Activated T-helper 17 cell treated with anti-CD3 and anti-CD28 coated beads, Interleukin-2, amount 50 U/mL, for 72 hours (primary cell): ENCODE data around the gene PRKCB. TPM values are rescaled to one million over a fixed set of nuclear protein-coding genes. Genes with fewer than 3 reads are reported as not detected.
"Not testable (repeated sequence)": the region's sequence is repeated elsewhere in the genome, so short reads cannot be mapped to it uniquely, and the experiment has no call there.

ENCODE experiments used
- ATAC-seq: fragments of 150-1000 bp; cut with Tn5 transposase; replicated peaks from 2 replicates; pipeline ENCODE4 v1.10.0; 2021; ENCODE audit warnings: mild to moderate bottlenecking, moderate library complexity
- H3K27ac Mint-ChIP-seq: one replicate; pipeline ENCODE4 v1.8.0; 2022; ENCODE audit warnings: mixed read lengths
- H3K27me3 Mint-ChIP-seq: one replicate; pipeline ENCODE4 v1.8.0; 2022; ENCODE audit warnings: mixed read lengths
- H3K36me3 Mint-ChIP-seq: one replicate; pipeline ENCODE4 v1.8.0; 2022; ENCODE audit warnings: low read depth, mild to moderate bottlenecking, mixed read lengths
- H3K4me1 Mint-ChIP-seq: one replicate; pipeline ENCODE4 v1.8.0; 2022; ENCODE audit warnings: mixed read lengths
- H3K4me3 Mint-ChIP-seq: one replicate; pipeline ENCODE4 v1.8.0; 2022; ENCODE audit warnings: mild to moderate bottlenecking, mixed read lengths
- H3K9me3 Mint-ChIP-seq: one replicate; pipeline ENCODE4 v1.8.0; 2022; ENCODE audit warnings: mixed read lengths
- total RNA-seq, 2 donors: library from RNA; stranded (reverse); gene quantifications; one replicate each; pipeline ENCODE4 v1.2.3, GENCODE V29; 2022

The PRKCB gene
- total RNA-seq, 2 donors from 2014 or later: 76.0 to 87.7 TPM

DNA sequence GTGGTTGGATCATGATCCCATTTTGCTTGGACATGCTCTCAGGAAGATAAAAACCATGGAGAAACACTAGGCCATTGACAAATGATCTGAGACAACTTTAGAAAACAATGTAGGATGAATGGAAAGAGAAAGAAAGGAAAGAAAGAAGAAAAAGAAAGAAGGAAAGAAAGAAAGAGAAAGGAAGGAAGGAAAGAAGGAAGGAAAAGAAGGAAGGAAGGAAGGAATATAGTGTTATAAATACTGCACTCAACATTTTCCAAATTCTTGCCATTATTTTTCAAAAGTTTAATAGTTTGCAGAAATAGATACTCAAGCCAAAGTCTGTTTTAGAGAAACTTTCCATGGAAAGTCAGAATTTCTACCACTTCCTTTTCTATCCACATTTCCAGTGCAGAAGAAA, 381.2 kb downstream of the PRKCB start:
- Mint-ChIP-seq H3K4me1 (no peaks in the 10 kb centered on the region), H3K9me3 (no peaks in the 10 kb centered on the region), H3K27ac (peak overlapping the region; percentile 13), H3K4me3 (no peak overlapping the region), H3K36me3 (peaks cover 84% of the 10 kb centered on the region), H3K27me3 (no peaks in the 10 kb centered on the region)
- ATAC-seq: no peak

DNA sequence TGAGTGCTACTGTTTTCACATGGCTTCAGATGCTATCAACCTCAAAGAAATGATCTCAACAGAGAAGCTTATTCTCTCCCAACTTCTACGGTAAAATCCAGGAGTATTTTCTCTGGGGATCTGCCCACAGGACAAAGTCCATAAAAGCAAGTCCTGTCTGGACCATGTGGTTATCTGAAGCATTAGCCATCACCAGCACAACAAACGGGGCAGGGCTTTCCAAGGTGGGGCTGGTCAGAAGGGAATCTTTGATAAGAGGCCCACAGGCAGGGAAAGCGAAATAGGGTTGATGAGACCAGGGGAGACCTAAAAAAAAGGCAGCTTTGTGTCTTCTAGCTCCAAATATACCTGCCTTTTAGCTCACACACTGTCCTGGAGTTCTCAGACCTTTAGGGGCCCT, 381.7 kb downstream of the PRKCB start:
- H3K9me3 Mint-ChIP-seq: no peaks in the 10 kb centered on the region
- H3K4me3 Mint-ChIP-seq: no peak overlapping the region
- ATAC-seq: no peak
- peak overlapping the region; percentile 5 for H3K27ac Mint-ChIP-seq
- no peaks in the 10 kb centered on the region for H3K4me1 Mint-ChIP-seq
- H3K36me3 Mint-ChIP-seq: peaks cover 79% of the 10 kb centered on the region
- H3K27me3 Mint-ChIP-seq: no peaks in the 10 kb centered on the region

GRCh38 chr16:24218299-24218698, 382.5 kb downstream of the PRKCB start:
- Mint-ChIP-seq H3K9me3 (peaks cover 1% of the 10 kb centered on the region), H3K4me1 (no peaks in the 10 kb centered on the region), H3K27ac (peak overlapping the region; percentile 5), H3K27me3 (no peaks in the 10 kb centered on the region), H3K36me3 (peaks cover 71% of the 10 kb centered on the region), H3K4me3 (no peak overlapping the region)
- no peak for ATAC-seq

DNA sequence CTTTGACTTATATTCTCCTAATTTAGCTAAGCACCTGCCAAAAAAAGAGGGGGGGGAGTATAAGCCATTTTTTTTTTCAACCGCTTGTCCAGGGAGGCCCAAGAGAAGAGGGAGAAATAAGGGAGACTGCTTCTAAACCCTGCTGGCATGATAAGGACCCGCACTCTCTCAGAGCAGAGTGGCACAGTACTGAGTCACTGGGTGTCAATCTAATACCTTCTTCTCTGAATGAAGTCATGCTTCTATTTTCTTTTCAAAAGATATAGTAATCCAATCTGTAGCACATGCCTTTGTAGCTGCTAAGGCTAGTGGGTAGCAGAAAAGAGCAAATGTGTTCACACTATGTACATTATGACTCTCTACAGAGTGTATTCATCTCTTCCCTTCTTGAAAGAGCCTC, 385.4 kb downstream of the PRKCB start:
- peaks cover 4% of the 10 kb centered on the region for H3K9me3 Mint-ChIP-seq
- H3K4me3 Mint-ChIP-seq: no peak overlapping the region
- H3K36me3 Mint-ChIP-seq: peaks cover 45% of the 10 kb centered on the region
- H3K27me3 Mint-ChIP-seq: no peaks in the 10 kb centered on the region
- ATAC-seq: peak; percentile 31
- no peaks in the 10 kb centered on the region for H3K4me1 Mint-ChIP-seq
- no peak overlapping the region for H3K27ac Mint-ChIP-seq

DNA sequence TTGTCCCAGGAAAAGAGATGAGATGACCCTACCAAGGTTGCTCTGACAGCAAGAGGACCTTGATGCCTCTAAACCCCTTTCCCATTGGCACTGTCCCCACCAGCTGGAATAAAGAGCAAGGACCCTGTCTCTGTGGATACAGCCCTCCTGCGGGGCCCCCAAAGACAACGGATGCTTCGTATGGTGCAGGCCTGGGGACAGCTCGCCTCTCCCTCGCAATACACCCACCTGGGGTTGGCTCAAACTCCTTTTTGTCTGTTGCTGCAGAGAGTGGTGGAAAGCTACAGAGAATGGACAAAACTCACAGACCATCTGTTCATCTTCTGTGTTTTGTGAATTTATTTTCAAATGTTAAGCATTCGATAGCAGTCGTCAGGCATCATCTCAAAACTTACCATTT, 392.7 kb downstream of the PRKCB start:
- H3K9me3 Mint-ChIP-seq: peaks cover under 1% of the 10 kb centered on the region
- H3K36me3 Mint-ChIP-seq: no peaks in the 10 kb centered on the region
- no peak overlapping the region for H3K27ac Mint-ChIP-seq
- H3K4me1 Mint-ChIP-seq: no peaks in the 10 kb centered on the region
- no peaks in the 10 kb centered on the region for H3K27me3 Mint-ChIP-seq
- no peak overlapping the region for H3K4me3 Mint-ChIP-seq
- ATAC-seq: no peak

- H3K36me3 Mint-ChIP-seq: no peaks in the 10 kb centered on the region
- no peaks in the 10 kb centered on the region for H3K9me3 Mint-ChIP-seq
- H3K4me1 Mint-ChIP-seq: no peaks in the 10 kb centered on the region
- no peak overlapping the region for H3K4me3 Mint-ChIP-seq
- no peak for ATAC-seq
- H3K27ac Mint-ChIP-seq: no peak overlapping the region
- peaks cover 17% of the 10 kb centered on the region for H3K27me3 Mint-ChIP-seq
These were observed 397.2 kb downstream of the PRKCB start for GRCh38 chr16:24232936-24233335.

DNA sequence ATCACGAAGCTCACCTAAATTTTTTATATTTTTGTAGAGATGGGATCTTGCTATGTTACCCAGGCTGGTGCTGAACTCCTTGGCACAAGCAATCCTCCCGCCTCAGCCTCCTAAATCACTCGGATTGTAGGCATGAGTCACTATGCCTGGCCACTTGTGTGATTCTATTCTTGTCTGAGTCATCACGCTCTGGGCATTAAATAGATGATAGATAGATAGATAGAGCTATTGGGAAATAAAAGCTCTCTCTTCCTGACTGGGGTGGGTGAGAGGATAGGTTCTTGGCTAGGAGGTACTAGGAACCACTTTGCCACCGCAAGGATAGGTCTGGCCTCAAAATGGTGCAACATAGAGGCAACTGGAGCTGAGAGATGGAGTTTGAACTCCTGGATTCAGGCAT, 399.0 kb downstream of the PRKCB start:
- Mint-ChIP-seq H3K4me3 (no peak overlapping the region), H3K36me3 (no peaks in the 10 kb centered on the region), H3K27ac (no peak overlapping the region), H3K27me3 (peaks cover 17% of the 10 kb centered on the region), H3K9me3 (peaks cover 12% of the 10 kb centered on the region), H3K4me1 (no peaks in the 10 kb centered on the region)
- ATAC-seq: no peak

DNA sequence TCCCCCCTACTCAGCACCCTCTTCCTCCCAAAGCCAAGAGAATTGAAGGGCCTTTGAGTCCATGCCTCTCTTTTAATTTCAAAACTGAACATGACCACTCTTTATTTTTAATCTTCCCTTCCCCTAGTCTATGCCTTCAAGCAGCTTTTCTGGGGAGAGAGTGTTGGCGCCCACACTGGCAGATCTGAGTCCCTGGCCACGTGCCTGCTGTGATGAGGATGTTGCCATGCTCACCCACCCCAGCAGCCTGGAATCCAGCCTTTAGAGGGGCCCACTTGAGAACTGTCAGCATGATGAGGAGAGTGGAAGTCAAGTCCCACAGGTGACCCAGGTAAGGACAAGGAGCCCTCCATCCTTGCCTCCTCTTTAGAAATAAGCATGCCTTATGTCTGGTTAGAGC, 400.0 kb downstream of the PRKCB start:
- Mint-ChIP-seq H3K4me3 (no peak overlapping the region), H3K9me3 (peaks cover 12% of the 10 kb centered on the region), H3K27ac (no peak overlapping the region), H3K36me3 (no peaks in the 10 kb centered on the region), H3K4me1 (no peaks in the 10 kb centered on the region), H3K27me3 (peaks cover 21% of the 10 kb centered on the region)
- no peak for ATAC-seq

DNA sequence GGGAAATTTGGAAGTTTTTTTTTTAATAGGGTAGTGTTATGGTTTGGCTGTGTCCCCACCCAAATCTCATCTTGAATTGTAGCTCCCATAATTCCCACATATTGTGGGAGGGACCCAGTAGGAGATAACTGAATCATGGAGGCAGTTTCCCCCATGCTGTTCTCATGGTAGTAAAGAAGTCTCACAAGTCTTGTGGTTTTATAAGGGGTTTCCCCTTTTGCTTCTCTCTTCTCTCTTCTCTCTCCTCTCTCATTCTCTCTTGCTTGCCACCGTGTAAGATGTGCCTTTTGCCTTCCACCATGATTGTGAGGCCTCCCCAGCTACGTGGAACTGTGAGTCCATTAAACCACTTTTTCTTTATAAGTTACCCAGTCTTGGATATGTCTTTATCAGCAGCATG, 403.1 kb downstream of the PRKCB start:
- H3K36me3 Mint-ChIP-seq, H3K4me3 Mint-ChIP-seq, H3K27ac Mint-ChIP-seq, H3K4me1 Mint-ChIP-seq: not testable (repeated sequence)
- H3K27me3 Mint-ChIP-seq: peaks cover 26% of the 10 kb centered on the region
- peak; percentile 62 for ATAC-seq
- peaks cover 12% of the 10 kb centered on the region for H3K9me3 Mint-ChIP-seq

DNA sequence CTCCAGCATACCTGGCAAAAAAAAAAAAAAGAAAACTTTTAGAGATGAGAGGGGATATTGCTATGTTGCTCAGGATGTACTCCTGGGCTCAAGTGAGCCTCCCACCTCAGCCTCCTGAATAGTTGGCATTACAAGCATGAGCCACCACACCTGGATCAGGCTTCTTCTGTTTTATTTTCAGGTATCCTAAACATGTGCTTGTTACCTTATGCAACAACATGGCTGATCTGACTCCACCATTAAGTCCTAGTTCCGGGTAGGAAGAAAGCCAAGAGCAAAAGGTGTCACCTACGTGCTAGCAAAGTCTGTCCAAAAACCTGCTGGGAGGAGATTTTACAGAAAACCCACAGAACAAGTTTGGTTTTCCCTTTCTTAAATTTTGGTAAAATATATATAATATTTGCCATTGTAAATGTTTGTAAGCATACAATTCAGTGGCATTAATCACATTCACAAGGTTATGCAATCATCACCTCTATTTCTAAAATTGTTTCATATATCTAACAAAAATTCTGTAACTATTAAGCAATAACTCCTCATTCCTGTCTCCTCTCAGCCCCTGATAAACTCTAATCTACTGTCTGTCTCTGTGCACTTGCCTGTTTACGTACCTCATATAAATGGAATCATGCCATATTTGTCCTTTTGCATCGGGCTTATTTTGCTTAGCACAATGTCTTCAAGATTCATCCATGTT, 411.3 kb downstream of the PRKCB start:
- Mint-ChIP-seq H3K4me1 (no peaks in the 10 kb centered on the region), H3K4me3 (no peak overlapping the region), H3K36me3 (no peaks in the 10 kb centered on the region), H3K9me3 (no peaks in the 10 kb centered on the region), H3K27ac (no peak overlapping the region), H3K27me3 (peaks cover 31% of the 10 kb centered on the region)
- ATAC-seq: no peak

- Mint-ChIP-seq H3K9me3 (no peaks in the 10 kb centered on the region), H3K36me3 (no peaks in the 10 kb centered on the region), H3K27ac (no peak overlapping the region), H3K4me1 (no peaks in the 10 kb centered on the region), H3K4me3 (no peak overlapping the region), H3K27me3 (peaks cover 41% of the 10 kb centered on the region)
- ATAC-seq: peak; percentile 88
These were observed 417.4 kb downstream of the PRKCB start for GRCh38 chr16:24253192-24253591.

- Mint-ChIP-seq H3K27ac (no peak within 1 kb of the TSS), H3K27me3 (peaks cover 59% of the 10 kb centered on the region), H3K4me3 (no peak within 1 kb of the TSS), H3K9me3 (no peaks in the 10 kb centered on the region), H3K4me1 (no peaks in the 10 kb centered on the region), H3K36me3 (no peaks in the 10 kb centered on the region)
- ATAC-seq: peak; percentile 56
These were observed 419.9 kb downstream of the PRKCB start, which contains the start of gene CACNG3 for GRCh38 chr16:24255456-24256371. TSS of gene CACNG3 (plus strand) at chr16:24256335. CDS start at chr16:24256755, 420 bp downstream.

DNA sequence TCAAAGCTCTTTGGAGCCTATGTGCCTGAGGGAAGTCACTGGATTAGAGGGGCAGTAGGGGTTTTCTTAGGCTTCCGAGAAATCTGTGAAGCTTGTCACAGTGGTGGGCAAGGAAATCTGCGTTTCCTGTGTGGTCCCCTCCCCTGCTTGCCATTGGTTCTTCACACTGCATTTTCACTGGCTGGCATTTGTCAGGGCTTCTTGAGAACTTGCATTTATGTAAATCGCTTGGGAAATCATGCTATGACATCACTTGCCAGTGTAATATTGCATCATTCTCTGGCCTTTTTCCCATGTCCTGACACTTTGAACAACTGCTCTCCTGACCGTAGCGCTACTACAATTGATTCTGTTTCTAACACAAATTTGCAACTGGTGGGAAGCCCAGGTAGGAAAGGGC, 422.2 kb downstream of the PRKCB start:
- no peak for ATAC-seq
- Mint-ChIP-seq H3K4me1 (no peaks in the 10 kb centered on the region), H3K27me3 (peaks cover 68% of the 10 kb centered on the region), H3K27ac (no peak overlapping the region), H3K36me3 (no peaks in the 10 kb centered on the region), H3K4me3 (no peak overlapping the region), H3K9me3 (no peaks in the 10 kb centered on the region)

- no peak overlapping the region for H3K4me3 Mint-ChIP-seq
- no peaks in the 10 kb centered on the region for H3K36me3 Mint-ChIP-seq
These were observed 423.0 kb downstream of the PRKCB start for GRCh38 chr16:24258791-24259190.

GRCh38 chr16:24262816-24263215, 427.0 kb downstream of the PRKCB start:
- no peak overlapping the region for H3K27ac Mint-ChIP-seq
- H3K9me3 Mint-ChIP-seq: no peaks in the 10 kb centered on the region
- H3K4me3 Mint-ChIP-seq: no peak overlapping the region
- no peak for ATAC-seq
- no peaks in the 10 kb centered on the region for H3K4me1 Mint-ChIP-seq
- H3K36me3 Mint-ChIP-seq: no peaks in the 10 kb centered on the region
- H3K27me3 Mint-ChIP-seq: peaks cover 45% of the 10 kb centered on the region

More at GRCh38 chr16:24258791-24259190, 423.0 kb downstream of the PRKCB start:
- Mint-ChIP-seq H3K4me1 (no peaks in the 10 kb centered on the region), H3K27me3 (peaks cover 64% of the 10 kb centered on the region), H3K9me3 (no peaks in the 10 kb centered on the region), H3K27ac (no peak overlapping the region)
- no peak for ATAC-seq
